Neutrophil (primary cell): ENCODE data around the gene KCNMB3.
"Not testable (repeated sequence)": the region's sequence is repeated elsewhere in the genome, so short reads cannot be mapped to it uniquely, and the experiment has no call there.

Source experiments
- H3K27ac ChIP-seq: fragments of 200-600 bp; sonication (generic); 2 replicates; pipeline ENCODE4 v1.5.1; 2016; ENCODE audit warnings: mild to moderate bottlenecking, moderate library complexity
- H3K27me3 ChIP-seq: fragments of 200-600 bp; sonication (generic); 2 replicates; pipeline ENCODE4 v1.6.0; 2016; ENCODE audit warnings: mild to moderate bottlenecking
- H3K36me3 ChIP-seq: fragments of 200-600 bp; sonication (generic); 2 replicates; pipeline ENCODE4 v1.5.1; 2017
- H3K4me1 ChIP-seq, 2 experiments: fragments of 200-600 bp in 1 of 2; sonication (generic) in 1 of 2; 1 replicate in 1 of 2; 2 replicates in 1 of 2; pipeline versions ENCODE4 v1.5.1 to v1.6.1; 2013 to 2016; ENCODE audit warnings: low read depth in 1 of 2, low read length in 1 of 2, mild to moderate bottlenecking in 1 of 2, moderate library complexity in 1 of 2; ENCODE audit not compliant: control insufficient read depth in 1 of 2, insufficient read depth in 1 of 2
- H3K4me3 ChIP-seq, 2 experiments: fragments of 200-600 bp in 1 of 2; sonication (generic) in 1 of 2; 1 replicate in 1 of 2; 2 replicates in 1 of 2; pipeline ENCODE4 v1.5.1; 2013 to 2016; ENCODE audit warnings: low read depth in 1 of 2, low read length in 1 of 2, mild to moderate bottlenecking in 1 of 2, moderate library complexity in 1 of 2
- H3K9me3 ChIP-seq: fragments of 200-600 bp; sonication (generic); 2 replicates; pipeline ENCODE4 v1.5.1; 2016
- TF ChIP-seq, protein P1 (sequence below): fragments of 200-600 bp; sonication (generic); IDR thresholded peaks from 2 replicates; pipeline ENCODE4 v1.5.1; 2016; ENCODE audit warnings: antibody characterized with exemption

Gene KCNMB3

DNA sequence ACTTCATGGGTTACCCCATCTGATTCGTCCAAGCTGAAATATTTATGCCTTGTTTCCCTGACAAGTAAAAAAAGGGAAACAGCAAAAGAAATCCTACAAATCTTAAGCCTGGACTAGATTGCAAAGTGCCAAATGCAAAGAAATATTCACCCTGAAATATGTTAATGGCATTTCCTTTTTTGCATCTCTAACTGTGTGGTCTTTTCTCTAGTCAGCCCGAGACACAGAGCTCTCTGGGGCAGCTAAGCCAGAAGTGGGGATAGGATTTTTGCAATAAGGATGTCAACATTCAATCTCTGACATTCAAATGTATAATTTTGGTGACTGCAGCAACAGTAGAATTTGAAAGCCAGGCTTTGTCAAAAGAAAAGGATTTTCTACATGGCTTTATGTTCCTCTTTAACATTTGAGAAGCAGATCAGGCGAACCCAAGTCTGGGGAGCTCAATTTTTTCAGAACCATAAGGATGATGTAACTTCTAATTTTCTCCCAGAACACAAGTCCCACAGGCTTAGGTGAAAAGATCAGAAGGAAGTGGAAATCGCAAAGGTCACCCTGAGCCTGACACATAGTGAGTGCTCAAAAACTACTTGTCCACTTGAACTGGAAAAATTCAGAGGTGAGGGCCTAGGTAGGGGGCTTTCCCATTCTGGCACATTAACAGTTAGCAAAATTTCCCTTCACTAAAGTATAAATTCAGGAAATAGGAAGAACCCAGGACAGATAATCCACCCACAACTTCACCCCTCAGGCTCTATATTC, 28.2 kb upstream of the KCNMB3 start:
- H3K4me3 ChIP-seq: no peak overlapping the region
- H3K27me3 ChIP-seq: no peaks in the 10 kb centered on the region
- no peaks in the 10 kb centered on the region for H3K36me3 ChIP-seq
- TF ChIP-seq, protein P1, sequence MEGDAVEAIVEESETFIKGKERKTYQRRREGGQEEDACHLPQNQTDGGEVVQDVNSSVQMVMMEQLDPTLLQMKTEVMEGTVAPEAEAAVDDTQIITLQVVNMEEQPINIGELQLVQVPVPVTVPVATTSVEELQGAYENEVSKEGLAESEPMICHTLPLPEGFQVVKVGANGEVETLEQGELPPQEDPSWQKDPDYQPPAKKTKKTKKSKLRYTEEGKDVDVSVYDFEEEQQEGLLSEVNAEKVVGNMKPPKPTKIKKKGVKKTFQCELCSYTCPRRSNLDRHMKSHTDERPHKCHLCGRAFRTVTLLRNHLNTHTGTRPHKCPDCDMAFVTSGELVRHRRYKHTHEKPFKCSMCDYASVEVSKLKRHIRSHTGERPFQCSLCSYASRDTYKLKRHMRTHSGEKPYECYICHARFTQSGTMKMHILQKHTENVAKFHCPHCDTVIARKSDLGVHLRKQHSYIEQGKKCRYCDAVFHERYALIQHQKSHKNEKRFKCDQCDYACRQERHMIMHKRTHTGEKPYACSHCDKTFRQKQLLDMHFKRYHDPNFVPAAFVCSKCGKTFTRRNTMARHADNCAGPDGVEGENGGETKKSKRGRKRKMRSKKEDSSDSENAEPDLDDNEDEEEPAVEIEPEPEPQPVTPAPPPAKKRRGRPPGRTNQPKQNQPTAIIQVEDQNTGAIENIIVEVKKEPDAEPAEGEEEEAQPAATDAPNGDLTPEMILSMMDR: no peak
- H3K27ac ChIP-seq: no peak overlapping the region
- H3K4me1 ChIP-seq: no peaks in the 10 kb centered on the region
- H3K9me3 ChIP-seq: no peaks in the 10 kb centered on the region

GRCh38 chr3:179278151-179278550, 27.2 kb upstream of the KCNMB3 start:
- Histone ChIP-seq H3K4me3 (no peak overlapping the region), H3K4me1 (no peaks in the 10 kb centered on the region), H3K36me3 (no peaks in the 10 kb centered on the region), H3K27me3 (no peaks in the 10 kb centered on the region), H3K9me3 (no peaks in the 10 kb centered on the region), H3K27ac (no peak overlapping the region)
- TF ChIP-seq, protein P1: no peak

- Histone ChIP-seq H3K27ac (no peak overlapping the region), H3K4me1 (no peaks in the 10 kb centered on the region), H3K27me3 (no peaks in the 10 kb centered on the region), H3K9me3 (no peaks in the 10 kb centered on the region), H3K4me3 (no peak overlapping the region), H3K36me3 (no peaks in the 10 kb centered on the region)
- TF ChIP-seq, protein P1: no peak
Observed at GRCh38 chr3:179276743-179277142, 25.8 kb upstream of the KCNMB3 start.

DNA sequence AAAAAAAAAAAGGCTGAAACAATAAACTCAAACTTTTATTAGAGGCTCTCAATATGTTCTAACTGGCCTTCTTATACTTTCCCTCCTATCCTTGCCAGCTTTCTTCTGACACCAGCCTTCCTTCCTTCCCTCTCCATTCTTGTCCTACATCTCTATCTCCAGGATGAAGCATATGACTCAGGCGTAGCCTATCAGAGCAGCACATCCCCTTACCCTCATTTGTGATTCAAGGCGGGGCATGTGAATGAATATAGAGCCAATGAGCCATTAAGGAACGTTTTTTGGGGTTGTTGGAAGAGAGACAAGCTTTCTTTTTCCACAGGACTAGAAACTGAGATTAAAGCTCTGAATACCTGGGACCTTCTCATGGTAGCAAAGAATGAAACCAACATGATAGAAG, 25.1 kb upstream of the KCNMB3 start:
- Histone ChIP-seq H3K4me1 (no peaks in the 10 kb centered on the region), H3K27ac (no peak overlapping the region), H3K9me3 (no peaks in the 10 kb centered on the region), H3K36me3 (no peaks in the 10 kb centered on the region), H3K27me3 (no peaks in the 10 kb centered on the region), H3K4me3 (no peak overlapping the region)
- TF ChIP-seq, protein P1: no peak

GRCh38 chr3:179274434-179274833, 23.5 kb upstream of the KCNMB3 start:
- H3K4me1 ChIP-seq, H3K27me3 ChIP-seq: not testable (repeated sequence)

GRCh38 chr3:179272385-179272784, 21.5 kb upstream of the KCNMB3 start:
- no peak overlapping the region for H3K4me3 ChIP-seq
- H3K27me3 ChIP-seq: no peaks in the 10 kb centered on the region
- no peaks in the 10 kb centered on the region for H3K36me3 ChIP-seq
- H3K27ac ChIP-seq: no peak overlapping the region
- TF ChIP-seq, protein P1: no peak
- H3K9me3 ChIP-seq: no peaks in the 10 kb centered on the region
- H3K4me1 ChIP-seq: no peaks in the 10 kb centered on the region

More at GRCh38 chr3:179274434-179274833, 23.5 kb upstream of the KCNMB3 start:
- not testable (repeated sequence) for H3K4me3 ChIP-seq, H3K27ac ChIP-seq, H3K9me3 ChIP-seq, H3K36me3 ChIP-seq
